GM18526 (cell line): ENCODE results near the gene GNG7.

Experiments
- POLR2A ChIP-seq: IDR thresholded peaks from 3 replicates; pipeline ENCODE4 v1.6.1; 2011; ENCODE audit not compliant: insufficient read length; ENCODE audit errors: extremely low read depth

The GNG7 gene

GRCh38 chr19:2629491-2630351, 72.8 kb downstream of the GNG7 start:
- TF ChIP-seq POLR2A: no peak

DNA sequence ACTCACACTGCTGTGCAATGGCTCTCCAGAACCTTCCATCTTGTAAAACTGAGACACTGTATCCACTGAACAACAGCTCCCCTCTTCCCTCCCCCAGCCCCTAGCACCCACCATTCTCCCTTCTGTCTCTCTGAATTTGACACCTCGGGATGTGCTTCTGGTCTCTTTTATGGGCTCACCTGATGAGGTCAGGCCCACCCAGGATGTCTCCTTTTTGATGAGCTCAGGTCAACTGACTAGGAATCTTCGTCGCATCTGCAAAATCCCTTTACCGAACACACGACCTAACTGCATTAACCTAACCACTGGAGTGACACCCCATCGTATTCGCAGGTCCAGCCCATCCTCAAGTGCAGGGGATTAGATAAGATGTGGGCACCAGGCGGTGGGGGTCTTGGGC, 73.9 kb downstream of the GNG7 start:
- TF ChIP-seq POLR2A: no peak

DNA sequence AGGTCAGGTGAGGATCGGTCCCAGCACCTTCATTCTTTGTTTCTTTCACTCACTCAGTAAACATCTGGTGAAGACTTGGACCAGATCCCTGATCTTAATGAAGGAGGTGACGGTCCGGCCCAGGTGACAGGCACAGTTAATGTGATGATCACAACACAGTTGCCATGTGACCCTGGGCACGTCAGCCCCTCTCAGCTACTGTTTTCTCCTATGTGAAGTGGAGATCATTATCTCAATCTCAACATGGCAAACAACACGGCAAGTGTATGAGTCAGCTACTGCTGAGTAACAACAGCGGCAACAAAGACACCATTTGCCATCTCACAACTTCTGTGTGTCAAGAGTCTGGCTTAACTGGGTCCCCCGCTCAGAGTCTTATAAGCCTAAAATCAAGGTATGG, 74.6 kb downstream of the GNG7 start:
- no peak for TF ChIP-seq POLR2A

GRCh38 chr19:2627319-2627829, 75.1 kb downstream of the GNG7 start:
- no peak for TF ChIP-seq POLR2A

- TF ChIP-seq POLR2A: no peak
These were observed 77.1 kb downstream of the GNG7 start for GRCh38 chr19:2625434-2625833.

DNA sequence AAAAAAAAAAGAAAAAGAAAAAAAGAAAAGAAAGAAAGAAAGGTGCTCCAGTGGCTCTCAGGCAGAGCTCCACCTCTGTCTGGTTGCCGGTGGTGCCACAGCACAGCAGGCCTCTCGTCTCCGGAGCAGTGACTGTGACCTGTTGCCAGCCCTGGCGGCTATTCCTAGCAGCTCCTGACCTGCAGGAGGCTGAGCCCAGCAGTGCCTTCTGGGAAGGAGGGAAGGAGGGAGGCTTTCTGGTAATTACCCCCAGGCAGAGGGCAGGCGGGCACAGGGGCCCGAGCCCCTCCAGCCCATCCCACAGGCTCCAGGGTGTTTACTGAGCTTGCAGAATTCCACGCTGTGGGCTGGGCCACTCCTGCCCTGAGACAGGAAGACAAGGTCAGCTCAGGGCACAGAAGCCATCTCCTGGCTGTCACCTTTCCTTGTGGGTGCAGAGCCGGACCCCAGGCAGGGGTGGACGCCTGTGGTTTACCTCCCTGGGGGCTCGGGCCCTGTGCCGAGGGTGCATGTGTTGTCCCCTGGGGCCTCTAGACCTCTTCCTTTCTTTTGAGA, 77.9 kb downstream of the GNG7 start:
- peak; percentile 22 for TF ChIP-seq POLR2A

DNA sequence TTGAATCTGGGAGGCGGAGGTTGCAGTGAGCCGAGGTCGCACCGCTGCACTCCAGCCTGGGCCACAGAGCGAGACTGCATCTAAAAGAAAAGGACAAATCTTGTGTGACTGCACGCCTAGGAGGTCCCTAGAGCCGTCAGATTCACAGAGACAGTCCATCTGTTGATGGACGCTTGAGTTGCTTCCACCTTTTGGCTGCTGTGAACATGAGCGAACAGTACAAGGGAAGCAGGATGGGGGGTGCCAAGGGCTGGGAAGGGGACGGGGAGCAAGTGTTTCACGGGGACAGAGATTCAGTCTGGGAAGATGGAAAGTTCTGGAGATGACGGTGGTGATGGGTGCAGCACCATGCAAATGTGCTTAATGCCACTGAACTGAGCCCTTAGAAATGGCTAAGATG, 78.7 kb downstream of the GNG7 start:
- TF ChIP-seq POLR2A: no peak

- TF ChIP-seq POLR2A: no peak
These were observed 83.4 kb downstream of the GNG7 start for GRCh38 chr19:2619076-2619475.

GRCh38 chr19:2618611-2619010, 83.9 kb downstream of the GNG7 start:
- TF ChIP-seq POLR2A: no peak

DNA sequence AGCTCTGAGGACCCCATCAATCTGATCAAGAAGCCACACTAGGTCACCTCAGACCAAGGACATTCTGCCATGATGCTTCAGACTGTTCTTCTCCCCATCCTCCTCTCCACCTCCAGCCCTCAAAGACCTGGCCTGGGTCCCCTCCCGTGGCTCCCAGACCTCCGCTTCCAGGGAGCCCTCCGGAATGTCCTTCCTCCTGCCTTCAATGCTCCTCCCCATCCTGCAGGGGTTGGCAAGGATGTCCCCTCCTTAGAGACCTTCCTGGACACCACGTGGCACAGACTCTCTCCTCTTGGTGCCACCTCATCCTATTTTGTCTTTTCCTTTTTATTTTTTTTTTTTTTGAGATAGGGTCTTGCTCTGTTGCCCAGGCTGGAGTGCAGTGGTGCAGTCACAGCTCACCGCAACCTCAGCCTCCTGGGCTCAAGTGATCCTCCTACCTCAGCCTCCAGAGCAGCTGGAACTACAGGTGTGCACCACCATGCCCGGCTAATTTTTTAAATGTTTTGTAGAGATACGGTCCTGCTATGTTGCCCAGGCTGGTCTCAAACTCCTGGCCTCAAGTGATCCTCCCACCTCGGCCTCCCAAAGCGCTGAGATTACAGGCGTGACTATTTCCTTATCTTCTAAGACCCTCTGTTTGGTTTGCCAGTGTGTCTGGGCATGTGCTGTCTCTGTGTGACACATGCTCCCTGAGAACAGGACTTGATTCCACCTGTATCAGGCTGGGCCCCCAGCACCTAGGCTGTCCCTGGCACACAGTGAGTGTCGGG, 84.9 kb downstream of the GNG7 start:
- no peak for TF ChIP-seq POLR2A

DNA sequence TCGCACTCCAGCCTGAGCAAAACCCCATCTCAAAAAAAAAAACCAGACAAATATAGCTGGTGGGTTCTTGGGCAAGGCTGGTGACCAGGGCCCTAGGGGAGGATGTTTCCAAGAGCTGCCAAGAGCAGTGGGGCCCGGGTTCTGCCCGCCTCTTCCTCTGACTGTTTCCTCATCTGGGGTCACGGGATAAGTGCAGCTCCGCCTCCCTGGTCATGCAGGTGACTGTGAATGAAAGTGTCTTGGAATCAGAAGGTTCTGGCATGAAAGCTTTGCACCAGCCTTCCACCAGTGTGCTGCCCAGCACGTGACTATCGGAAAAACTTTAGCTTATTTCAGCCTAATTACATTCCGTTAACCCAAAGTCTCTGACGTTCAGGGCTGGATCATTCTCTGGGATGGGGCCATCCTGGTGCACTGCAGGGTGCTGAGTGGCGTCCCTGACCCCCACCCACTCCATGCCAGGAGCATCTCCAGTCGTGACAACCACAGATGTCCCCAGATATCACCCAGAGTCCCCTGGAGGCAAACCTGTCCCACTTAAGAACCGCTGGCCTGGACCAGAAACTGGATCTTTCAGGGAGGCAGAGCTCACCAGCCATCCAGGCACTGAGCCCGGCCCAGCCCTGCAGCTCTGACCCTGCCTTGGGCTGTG, 85.6 kb downstream of the GNG7 start:
- no peak for TF ChIP-seq POLR2A

- no peak for TF ChIP-seq POLR2A
These were observed 86.7 kb downstream of the GNG7 start for GRCh38 chr19:2615782-2616181.

DNA sequence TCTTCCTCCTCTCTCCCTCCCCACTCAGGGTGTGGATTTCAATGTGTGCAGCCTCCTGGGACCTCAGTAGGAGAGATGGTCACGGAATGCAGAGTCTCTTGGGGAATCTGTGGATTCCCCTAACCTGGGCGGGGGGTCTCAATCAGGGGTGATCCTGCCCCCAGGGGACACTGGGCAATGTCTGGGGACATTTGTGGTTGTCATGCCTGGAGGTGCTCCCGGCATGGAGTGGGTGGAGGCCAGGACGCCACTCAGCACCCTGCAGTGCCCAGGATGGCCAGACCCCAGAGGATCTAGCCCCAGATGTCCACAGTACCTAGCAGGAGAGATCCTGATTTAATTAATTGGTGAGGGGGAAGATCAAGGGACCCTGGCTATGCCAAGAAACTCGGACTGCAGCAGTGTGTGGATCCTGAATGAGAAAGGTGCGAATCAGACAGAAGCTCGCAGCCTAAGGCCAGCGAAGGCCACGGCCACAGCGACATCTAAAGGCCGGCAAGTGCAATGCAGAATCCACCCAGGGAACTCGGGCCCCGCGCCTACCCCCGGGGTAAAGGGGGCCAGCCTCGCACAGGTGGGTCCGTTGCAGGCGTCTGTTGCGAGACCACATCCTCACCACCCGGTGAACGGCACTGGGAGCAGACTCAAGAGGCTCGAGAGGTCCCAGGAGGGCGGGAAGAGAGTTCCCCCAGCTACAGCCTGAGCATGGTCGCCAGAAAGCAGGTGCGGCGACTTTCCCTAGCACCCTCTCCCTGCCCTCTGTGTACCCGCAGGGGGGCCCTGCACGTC, 88.8 kb downstream of the GNG7 start:
- TF ChIP-seq POLR2A: no peak

DNA sequence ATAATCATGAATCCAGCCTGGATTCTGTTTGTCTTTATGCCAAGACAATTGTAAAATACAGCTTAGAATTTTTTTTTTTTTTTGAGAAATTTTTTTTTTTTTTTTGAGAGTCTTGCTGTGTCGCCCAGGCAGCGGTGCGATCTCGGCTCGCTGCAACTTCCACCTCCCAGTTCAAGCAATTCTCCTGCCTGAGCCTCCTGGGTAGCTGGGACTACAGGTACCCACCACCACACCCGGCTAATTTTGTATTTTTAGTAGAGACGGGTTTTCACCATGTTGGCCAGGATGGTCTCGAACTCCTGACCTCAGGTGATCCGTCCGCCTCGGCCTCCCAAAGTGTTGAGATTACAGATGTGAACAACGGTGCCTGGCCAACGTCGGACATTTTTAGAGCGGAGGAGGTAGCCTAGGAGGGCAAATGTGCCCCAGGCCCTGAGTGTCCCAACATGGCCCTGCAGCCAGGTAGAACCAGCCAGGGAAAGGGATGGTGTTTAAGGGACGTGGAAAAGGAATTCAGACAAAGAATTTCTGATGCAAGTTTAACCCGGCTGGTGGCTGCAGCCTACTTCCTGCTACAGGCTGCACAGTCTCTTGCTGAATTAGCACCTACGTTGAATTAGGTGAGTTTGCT, 89.8 kb downstream of the GNG7 start:
- no peak for TF ChIP-seq POLR2A
